Left lung (tissue), 10 donors: Measurements from ENCODE around the gene ERAP2. TPM values are rescaled to one million over a fixed set of nuclear protein-coding genes. Genes with fewer than 3 reads are reported as not detected.

Experiments used
- ATAC-seq: fragments of 200-7000 bp; cut with Tn5 transposase; one replicate; pipeline ENCODE4 v1.9.1; 2020; ENCODE audit warnings: moderate library complexity
- DNase-seq, 4 donors: peaks; one replicate each; pipeline ENCODE4 v3.0.0-alpha.2; 2013 to 2020
- H3K27ac ChIP-seq, 2 donors: fragments of 200-600 bp; sonication (generic) in 1 of 2; one replicate each; pipeline versions ENCODE4 v1.5.0 to v1.8.0; 2020 to 2021
- H3K27me3 ChIP-seq, 2 donors: fragments of 200-600 bp; sonication (generic) in 1 of 2; one replicate each; pipeline versions ENCODE4 v1.5.0 to v1.8.0; 2020 to 2021
- H3K36me3 ChIP-seq, 2 donors: fragments of 200-600 bp; sonication (generic) in 1 of 2; one replicate each; pipeline versions ENCODE4 v1.5.0 to v1.8.0; 2020 to 2021
- H3K4me1 ChIP-seq, 2 donors: fragments of 200-600 bp; one replicate each; pipeline ENCODE4 v1.8.0; 2021
- H3K4me3 ChIP-seq, 2 donors: fragments of 200-600 bp; sonication (generic) in 1 of 2; one replicate each; pipeline versions ENCODE4 v1.5.0 to v1.8.0; 2020 to 2021; ENCODE audit warnings: mild to moderate bottlenecking in 1 of 2
- H3K9me3 ChIP-seq, 2 donors: fragments of 200-600 bp; sonication (generic) in 1 of 2; one replicate each; pipeline versions ENCODE4 v1.5.0 to v1.8.0; 2020 to 2021
- intact Hi-C, 2 donors: fragments of 100-400 bp; cut with DNase I; formaldehyde crosslinking; loops; one replicate each; pipeline versions ENCODE4 v1.11.2 to v1.14.2; 2022
- polyA plus RNA-seq, 6 donors: library from polyadenylated mRNA; unstranded; fragments of 120-200 nt; gene quantifications; one replicate each; pipeline ENCODE4 v1.2.1, GENCODE V29; 2013; ENCODE audit not compliant: insufficient read length in 6 of 6
- total RNA-seq, 2 donors: library from RNA; stranded (reverse); fragmentation: NEBNext Ultra II Directional; extraction: Animal tissue kit (Norgen Biotek cat#: 25700); gene quantifications; one replicate each; pipeline ENCODE4 v1.2.1, GENCODE V29; 2021
- TF ChIP-seq, protein P1 (sequence below), 2 donors: fragments of 200-600 bp; sonication (generic) in 1 of 2; IDR thresholded peaks; one replicate each; pipeline versions ENCODE4 v1.5.0 to v1.8.0; 2021; ENCODE audit warnings: antibody characterized with exemption in 2 of 2
- donor health status: DM: no; HTN: yes; CAD: no.
- donor health status: DM: no; HTN: no; CAD: no.

Gene ERAP2
- total and polyA plus RNA-seq, 8 donors: 17.0 to 40.6 (median 28.1) TPM

DNA sequence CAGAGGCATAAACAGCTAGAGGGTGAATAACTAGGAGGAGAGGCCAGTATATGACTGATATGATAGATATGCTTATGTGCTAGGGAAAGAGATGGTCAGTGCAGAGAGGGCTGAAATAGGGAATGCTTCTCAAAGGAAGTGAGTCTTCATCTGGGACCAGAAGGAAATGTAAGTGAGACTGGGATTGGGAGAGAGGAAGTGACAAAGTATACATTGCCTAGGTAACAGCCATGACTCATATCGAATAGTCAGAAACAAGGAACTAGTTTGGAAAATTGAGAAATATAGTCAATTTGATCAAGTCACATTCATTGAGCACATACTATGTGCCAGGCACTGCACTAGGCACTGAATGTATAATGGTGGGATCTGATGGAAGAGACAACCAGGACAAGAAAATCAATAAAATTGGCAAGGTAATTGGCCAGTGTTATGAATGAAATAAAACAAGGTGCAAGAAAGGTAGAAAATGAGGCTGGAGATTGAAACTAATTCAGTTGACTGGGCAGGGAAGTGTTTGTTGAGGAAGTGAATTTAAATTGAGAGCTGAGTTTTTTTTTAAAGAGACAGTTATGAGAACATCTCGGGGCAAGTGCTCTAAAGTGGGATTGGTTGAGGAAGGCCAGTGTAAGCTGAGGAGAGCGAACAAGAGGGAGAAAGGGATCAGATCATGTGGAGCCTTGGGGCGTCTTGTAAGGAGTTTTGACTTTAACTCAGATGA is 4.3 kb downstream of the ERAP2 start:
- TF ChIP-seq, protein P1, sequence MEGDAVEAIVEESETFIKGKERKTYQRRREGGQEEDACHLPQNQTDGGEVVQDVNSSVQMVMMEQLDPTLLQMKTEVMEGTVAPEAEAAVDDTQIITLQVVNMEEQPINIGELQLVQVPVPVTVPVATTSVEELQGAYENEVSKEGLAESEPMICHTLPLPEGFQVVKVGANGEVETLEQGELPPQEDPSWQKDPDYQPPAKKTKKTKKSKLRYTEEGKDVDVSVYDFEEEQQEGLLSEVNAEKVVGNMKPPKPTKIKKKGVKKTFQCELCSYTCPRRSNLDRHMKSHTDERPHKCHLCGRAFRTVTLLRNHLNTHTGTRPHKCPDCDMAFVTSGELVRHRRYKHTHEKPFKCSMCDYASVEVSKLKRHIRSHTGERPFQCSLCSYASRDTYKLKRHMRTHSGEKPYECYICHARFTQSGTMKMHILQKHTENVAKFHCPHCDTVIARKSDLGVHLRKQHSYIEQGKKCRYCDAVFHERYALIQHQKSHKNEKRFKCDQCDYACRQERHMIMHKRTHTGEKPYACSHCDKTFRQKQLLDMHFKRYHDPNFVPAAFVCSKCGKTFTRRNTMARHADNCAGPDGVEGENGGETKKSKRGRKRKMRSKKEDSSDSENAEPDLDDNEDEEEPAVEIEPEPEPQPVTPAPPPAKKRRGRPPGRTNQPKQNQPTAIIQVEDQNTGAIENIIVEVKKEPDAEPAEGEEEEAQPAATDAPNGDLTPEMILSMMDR (IDR thresholded peaks at IDR 0.05): no peak
- Histone ChIP-seq H3K36me3 (peaks cover 0 to 13% of the 10 kb centered on the region in 2 donors), H3K27me3 (no peaks in the 10 kb centered on the region), H3K4me3 (no peak overlapping the region), H3K9me3 (no peaks in the 10 kb centered on the region), H3K4me1 (peaks cover 15 to 65% of the 10 kb centered on the region in 2 donors), H3K27ac (peak overlapping the region in 1 of 2 donors; percentile 78)
- intact Hi-C loops: no loop called here
- peak; percentile 6 for ATAC-seq
- no peak for DNase-seq

DNA sequence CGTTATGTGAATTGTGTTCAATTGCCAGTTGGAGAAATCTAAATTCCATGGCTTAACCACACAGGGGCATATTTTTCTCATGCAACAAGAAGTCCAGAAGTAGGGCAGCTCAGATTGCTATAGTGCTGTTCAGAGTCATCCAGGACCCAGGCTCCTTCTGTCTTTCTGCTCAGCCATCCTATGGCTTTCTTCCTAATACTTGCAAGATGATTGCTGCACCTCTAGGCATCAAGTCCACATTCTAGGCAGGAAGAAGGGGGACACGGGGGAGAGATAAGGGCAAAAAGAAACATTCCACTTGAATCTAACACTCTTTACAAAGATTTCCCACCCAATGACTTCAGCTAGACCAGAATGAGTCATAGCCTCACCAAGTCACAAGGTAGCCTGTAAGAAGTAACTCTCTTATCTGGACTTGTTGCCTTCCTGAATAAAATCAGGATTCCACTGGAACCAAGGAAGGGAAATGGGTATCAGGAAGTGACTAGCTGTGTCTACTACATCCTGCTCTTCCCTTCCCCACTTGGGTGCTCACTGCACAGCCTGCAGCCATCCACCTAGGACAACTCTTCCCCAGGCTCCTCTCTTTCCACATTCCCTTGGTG is 5.3 kb downstream of the ERAP2 start:
- Histone ChIP-seq H3K4me1 (peaks cover 15 to 65% of the 10 kb centered on the region in 2 donors), H3K27ac (peak overlapping the region in 1 of 2 donors; percentile 78)
- TF ChIP-seq, protein P1 (IDR thresholded peaks at IDR 0.05): no peak

DNA sequence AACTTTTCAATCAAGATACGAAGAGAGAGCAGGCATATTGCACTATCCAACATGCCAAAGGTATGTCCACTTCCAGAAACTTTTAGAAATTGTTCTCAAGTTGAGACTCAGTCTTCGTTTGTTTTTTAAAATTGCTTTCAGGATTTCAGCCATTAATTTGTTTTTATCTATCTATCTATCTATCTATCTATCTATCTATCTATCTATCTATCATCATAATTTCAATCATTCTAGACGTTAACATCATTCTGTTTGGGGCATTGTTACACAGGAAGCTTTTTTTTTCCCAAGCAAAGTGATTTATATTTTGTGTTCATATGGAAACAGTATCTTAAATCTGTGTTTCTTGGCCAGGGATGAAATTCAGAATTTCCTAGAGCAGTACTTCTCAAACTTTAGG is 7.6 kb downstream of the ERAP2 start:
- no peak for DNase-seq
- peaks cover 0 to 29% of the 10 kb centered on the region in 2 donors for H3K36me3 ChIP-seq
- H3K27me3 ChIP-seq: no peaks in the 10 kb centered on the region
- no peaks in the 10 kb centered on the region for H3K9me3 ChIP-seq
- TF ChIP-seq, protein P1 (IDR thresholded peaks at IDR 0.05): no peak
- no peak overlapping the region for H3K4me3 ChIP-seq
- intact Hi-C loops: no loop called here
- no peak overlapping the region for H3K27ac ChIP-seq
- peaks cover 10 to 50% of the 10 kb centered on the region in 2 donors for H3K4me1 ChIP-seq
- no peak for ATAC-seq

More for the DNA sequence above, 5.3 kb downstream of the ERAP2 start:
- Histone ChIP-seq H3K27me3 (no peaks in the 10 kb centered on the region), H3K4me3 (no peak overlapping the region), H3K9me3 (no peaks in the 10 kb centered on the region), H3K36me3 (peaks cover 0 to 13% of the 10 kb centered on the region in 2 donors)
- ATAC-seq (peak; percentile 56), DNase-seq (no peak)
- intact Hi-C loops: no loop called here

DNA sequence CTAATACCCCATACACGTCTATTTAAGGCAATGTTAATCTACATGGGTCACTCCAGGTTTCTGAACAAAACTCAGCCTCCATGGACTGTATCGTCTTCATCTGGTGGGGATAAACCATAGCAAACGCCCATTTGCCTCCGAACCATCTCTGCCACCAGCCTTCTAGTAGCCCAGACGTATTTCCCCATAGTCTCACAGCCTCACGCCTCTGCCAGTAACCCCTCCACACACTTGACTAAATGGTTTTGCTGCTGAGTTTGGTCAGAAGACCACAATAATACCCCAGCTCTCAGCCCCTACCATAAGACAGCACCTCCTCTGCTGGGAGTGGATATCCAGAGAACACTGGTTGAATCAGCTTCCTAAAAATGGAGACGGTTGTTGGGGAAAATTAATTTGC is 8.7 kb downstream of the ERAP2 start:
- ATAC-seq: no peak
- TF ChIP-seq, protein P1 (IDR thresholded peaks at IDR 0.05): no peak

More for the DNA sequence above, 8.7 kb downstream of the ERAP2 start:
- no peaks in the 10 kb centered on the region for H3K27me3 ChIP-seq
- H3K9me3 ChIP-seq: no peaks in the 10 kb centered on the region
- intact Hi-C loops: no loop called here
- no peak overlapping the region for H3K27ac ChIP-seq
- peaks cover 0 to 39% of the 10 kb centered on the region in 2 donors for H3K36me3 ChIP-seq
- no peak for DNase-seq
- peaks cover 10 to 42% of the 10 kb centered on the region in 2 donors for H3K4me1 ChIP-seq
- no peak overlapping the region for H3K4me3 ChIP-seq
